Measurements from ENCODE around the gene MAP3K20.
"Not testable (repeated sequence)": the region's sequence is repeated elsewhere in the genome, so short reads cannot be mapped to it uniquely, and the experiment has no call there.

The MAP3K20 gene

GRCh38 chr2:173163357-173163756, 87.7 kb downstream of the MAP3K20 start:
- DNase-seq: not testable (repeated sequence)

- peak; percentile 14 for DNase-seq
Measured at GRCh38 chr2:173164396-173164795, 88.8 kb downstream of the MAP3K20 start.

DNA sequence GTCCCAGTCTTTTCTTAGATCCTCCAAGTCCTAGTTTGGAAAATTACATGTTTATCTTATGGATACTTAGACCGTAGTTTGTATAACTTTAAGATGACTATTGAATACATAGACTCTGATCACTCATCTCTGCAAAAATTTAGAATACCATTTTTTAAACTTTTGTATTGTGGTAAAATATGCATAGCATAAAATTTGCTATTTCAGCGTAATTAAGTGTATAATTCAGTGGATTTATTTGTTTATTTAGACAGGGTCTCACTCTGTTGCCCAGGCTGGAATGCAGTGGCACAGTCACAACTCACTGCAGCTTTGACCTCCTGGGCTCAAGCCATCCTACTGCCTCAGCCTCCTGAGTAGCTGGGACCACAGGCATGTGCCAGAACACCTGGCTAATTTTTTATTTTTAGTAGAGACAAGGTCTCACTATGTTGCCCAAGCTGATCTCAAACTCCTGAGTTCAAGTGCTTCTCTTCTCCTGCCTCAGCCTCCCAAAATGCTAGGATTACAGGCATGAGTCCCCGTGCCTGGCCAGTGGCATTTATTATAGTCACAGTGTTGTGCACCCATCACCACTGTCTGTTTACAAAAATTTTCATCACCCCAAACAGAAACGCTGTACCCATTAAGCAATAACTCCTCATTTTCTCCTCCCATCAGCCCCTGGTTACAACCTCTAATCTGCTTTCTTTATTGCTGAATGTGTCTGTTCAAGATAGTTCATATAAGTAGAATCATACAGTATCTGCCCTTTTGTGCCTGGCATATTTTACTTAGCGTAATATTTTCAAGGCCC, 90.0 kb downstream of the MAP3K20 start:
- DNase-seq: no peak

DNA sequence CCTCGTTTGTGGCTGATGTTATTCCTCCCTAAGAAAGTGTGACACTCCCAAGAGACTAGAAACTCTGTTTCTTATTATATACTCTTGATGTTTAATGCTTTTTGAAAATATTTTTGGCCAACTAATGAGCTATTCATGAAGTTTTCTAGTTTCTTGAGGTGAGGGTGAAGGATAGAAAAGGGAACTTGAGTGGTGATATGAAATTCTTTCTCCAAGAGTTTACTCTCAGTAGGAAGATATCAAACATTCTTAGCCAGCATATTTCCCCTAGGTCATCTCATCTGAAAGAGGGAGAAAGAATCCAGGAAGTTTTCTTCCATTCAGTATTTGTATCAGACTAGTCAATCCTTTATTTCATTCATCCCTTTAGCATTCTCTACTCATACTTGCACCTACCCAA, 95.7 kb downstream of the MAP3K20 start:
- no peak for DNase-seq

DNA sequence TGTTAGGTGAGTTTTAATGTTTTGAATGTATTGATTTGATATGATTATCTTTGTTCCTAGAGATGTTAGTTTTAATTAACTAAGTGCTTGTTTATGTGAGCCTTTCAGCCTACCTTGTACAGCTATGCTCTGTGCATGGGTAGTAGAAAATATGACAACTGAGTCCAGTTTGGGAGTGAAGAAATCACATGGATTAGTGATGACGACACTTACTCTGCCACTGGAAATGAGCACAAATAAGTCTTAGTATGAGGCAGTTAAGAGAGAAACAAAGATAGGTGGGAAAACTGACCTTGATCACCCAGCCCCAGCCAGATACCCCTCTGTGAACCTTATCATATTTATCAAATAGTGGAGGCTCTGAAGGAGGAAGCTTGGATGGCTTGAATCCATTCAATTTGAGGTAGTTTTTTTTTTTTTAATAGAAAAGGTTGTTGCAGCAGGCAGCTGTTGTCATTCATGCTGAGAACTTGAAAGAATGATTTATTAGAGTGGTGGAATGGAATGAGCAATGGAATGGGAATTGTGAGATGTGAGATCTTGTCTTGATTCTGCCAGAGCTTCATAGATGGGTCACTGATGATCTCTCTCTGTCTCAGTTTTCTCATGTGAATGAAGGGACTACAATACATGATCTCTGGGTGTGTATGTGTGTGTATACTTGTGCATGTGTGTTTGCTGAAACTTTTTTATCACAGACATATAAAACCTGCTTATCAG, 96.4 kb downstream of the MAP3K20 start:
- no peak for DNase-seq

GRCh38 chr2:173174339-173174738, 98.7 kb downstream of the MAP3K20 start:
- DNase-seq: not testable (repeated sequence)

DNA sequence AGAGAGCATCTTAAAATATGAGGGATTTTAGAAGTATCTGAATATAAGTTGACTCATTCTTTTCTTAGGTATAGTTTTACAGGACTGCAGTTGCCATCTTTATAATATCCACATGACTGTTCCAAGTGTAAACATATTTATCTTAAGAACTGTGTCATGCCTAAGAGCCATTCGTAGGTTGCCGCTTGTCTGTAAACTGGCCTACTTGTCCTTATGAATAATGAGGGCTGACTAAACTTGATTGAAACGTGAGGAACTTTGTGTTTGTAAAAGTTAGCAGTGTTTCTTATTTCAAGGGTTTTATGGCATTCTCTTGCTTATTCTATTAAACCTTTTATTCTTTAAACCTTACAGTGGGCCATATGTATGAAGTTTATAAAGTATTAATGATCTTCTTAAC, 99.6 kb downstream of the MAP3K20 start:
- no peak for DNase-seq

DNA sequence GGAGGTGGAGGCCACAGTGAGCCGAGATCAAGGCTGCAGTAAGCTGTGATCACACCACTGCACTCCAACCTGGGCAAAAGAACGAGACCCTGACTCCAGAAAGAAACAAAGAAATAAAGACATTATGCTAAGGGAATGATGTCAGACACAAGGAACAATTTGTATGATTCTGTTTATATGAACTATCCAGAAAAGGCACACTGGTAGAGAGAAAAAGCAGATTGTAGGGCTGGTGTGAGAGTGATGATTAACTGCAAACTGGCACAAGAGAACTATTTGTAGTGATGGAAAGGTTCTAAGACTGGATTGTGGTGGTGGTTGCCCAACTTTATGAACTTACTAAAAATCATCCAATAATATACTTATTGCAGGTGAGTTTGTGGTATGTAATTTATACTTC, 106.3 kb downstream of the MAP3K20 start:
- DNase-seq: no peak

DNA sequence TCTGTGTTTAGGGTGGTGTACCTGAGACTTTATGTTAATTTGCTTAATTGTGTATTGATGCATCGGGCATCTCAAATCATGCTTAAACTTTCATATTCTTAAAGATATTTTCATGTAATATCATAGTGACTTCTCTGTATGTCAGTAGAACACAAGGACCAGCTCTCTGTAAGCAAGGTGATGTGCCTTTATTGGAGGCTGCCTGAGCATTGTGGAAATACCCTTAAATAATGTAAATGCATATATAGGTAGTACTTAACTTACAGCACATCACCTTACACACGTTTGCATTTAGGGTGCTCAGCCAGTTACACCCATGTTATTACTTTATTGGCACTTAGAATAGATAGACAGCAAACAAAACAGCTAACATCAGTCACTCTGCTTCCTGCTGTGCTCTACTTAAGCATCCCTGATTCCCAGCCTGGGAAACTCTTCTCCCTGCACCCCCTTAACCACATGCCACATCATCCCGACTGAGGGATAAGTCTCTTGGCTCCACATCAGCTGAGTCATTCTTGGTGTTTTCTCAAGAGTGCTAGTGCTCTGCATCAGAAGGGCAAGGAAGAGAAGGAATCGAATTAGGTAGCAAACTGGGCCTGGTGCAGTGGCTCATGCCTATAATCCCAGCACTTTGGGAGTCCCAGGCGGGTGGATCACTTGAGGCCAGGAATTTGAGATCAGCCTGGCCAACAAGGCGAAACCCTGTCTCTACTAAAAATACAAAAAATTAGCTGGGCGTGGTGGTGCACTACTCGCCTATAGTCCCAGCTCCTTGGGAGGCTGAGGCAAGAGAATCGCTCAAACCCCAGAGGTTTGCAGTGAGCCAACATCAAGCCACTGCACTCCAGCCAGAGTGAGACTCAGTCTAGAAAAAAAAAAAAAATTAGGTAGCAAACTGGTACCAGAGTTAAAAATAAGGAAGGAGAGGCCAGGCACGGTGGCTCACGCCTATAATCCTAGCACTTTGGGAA, 108.7 kb downstream of the MAP3K20 start:
- DNase-seq: no peak

DNA sequence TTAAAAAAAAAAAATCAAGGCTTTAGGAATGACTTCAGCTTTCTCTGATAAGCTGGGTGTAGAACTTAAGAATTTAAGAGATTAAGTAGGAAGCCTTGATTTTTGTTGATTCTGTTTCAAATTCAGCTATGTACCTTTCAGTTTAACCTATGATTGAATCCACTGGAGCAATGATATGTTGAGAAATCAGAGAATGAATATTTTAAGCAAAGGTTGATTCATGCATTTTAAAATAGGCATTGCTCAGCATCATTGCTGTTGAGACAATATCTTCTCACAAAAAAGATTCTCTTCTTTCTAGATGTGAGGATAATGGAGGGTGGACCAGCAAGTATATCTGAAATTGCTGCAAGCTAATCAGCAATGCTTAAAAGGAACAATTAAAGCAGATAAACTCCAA, 109.8 kb downstream of the MAP3K20 start:
- DNase-seq: no peak

GRCh38 chr2:173187941-173188788, 112.5 kb downstream of the MAP3K20 start:
- no peak for DNase-seq

DNA sequence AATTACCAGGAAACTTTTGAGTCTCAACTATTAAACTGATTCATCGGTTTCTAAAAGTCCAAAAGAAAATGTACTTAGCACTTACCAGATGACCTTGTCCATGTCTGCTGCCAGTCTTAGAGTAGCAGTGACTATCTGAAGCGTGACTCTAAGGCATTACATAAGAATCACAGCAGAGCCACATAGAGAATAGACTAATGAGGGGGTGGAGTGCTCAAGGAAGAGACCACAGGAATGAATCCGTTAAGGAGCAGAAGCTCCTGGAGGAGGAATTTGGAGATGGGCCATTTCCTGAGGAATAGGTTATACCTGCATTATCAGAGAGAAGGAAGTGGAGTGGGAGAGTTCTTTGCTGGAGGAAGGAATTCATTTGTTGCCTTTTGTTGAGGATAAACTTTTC, 116.0 kb downstream of the MAP3K20 start:
- DNase-seq: no peak

DNA sequence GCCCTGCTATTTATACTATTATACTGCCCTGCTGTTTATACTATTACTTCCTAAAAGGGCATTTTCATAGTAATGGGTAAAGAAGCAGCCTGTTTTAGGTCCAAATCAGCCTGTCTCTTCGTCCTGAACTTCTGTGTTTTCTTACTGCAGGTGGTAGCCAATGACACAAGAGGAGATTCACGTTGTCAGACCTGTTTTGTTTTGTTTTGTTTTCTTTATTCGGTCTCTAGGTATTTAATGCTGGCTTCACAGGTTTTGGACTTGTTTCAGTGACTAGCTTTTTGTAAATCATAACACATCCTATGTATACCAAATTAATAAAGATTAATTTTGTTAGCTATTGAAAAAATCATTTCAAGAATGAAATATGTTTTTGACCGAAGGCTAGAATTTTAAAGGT, 116.4 kb downstream of the MAP3K20 start:
- DNase-seq: no peak

DNA sequence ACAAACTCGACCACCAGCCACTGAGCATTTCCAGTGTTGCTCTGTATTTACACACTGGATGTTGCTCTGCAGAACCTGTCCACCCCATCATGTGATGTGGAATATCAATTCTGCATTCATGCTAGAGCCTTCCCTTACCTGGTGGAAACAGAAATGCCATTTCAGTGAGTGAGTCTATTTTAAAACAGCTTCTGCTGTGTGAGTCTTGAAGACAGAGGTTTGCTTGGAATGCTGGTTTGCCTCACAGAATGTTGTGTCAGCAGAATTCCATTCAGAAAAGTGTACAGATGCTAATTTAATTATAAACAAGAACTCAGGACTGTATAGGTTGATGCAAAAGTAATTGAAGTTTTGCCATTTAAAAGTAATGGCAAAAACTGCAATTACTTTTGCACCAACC, 118.3 kb downstream of the MAP3K20 start:
- DNase-seq: no peak

- no peak for DNase-seq
Measured at GRCh38 chr2:173195100-173195499, 119.5 kb downstream of the MAP3K20 start.

DNA sequence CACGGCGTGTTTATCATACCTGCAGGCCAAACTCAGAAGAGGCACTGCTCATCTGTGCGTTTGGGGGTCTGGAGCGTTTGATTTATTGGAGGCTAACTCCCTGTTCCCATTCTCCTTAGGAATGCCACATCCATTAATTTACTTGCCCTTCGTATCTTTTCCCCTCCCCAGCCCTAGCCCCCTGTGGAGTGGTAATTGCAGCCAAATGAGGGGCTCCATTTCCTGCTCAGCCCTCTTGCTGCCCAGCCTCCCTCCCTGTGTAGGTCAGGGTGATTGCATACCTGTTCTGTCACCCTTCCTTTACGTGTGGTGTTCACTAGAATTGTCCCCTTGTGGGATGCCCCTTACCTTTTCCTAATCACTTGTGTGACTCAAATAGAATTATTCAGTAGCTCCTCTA, 120.4 kb downstream of the MAP3K20 start:
- no peak for DNase-seq

GRCh38 chr2:173196638-173197037, 121.0 kb downstream of the MAP3K20 start:
- no peak for DNase-seq

GRCh38 chr2:173198327-173198726, 122.7 kb downstream of the MAP3K20 start:
- no peak for DNase-seq

GRCh38 chr2:173199294-173199693, 123.6 kb downstream of the MAP3K20 start:
- DNase-seq: no peak

GRCh38 chr2:173202570-173202969, 126.9 kb downstream of the MAP3K20 start:
- no peak for DNase-seq

GRCh38 chr2:173204316-173204715, 128.7 kb downstream of the MAP3K20 start:
- DNase-seq: no peak

GRCh38 chr2:173205375-173205774, 129.7 kb downstream of the MAP3K20 start:
- DNase-seq: no peak
